Heart left ventricle (tissue), 13 donors: ENCODE data around the gene PRPF39.

Experiments
- POLR2A ChIP-seq, 2 donors: fragments of 450-650 bp; IDR thresholded peaks; one replicate each; pipeline ENCODE4 v1.6.1; 2017; ENCODE audit warnings: antibody characterized with exemption in 2 of 2, mild to moderate bottlenecking in 2 of 2, moderate library complexity in 2 of 2
- TF ChIP-seq, protein P1 (sequence below), 12 donors: fragments of 200-600 bp; sonication (generic) in 4 of 12; IDR thresholded peaks; one replicate each; pipeline versions ENCODE4 v1.5.0 to v1.8.0; 2018 to 2022; ENCODE audit warnings: antibody characterized with exemption in 12 of 12, mild to moderate bottlenecking in 5 of 12
- donor health status: ischemic (EF 13 %, LVEDD 7.1; RV severe dilation, severe dysfunction).
- donor health status: DM: no; HTN: yes; CAD: no.
- donor health status: DM: no; HTN: no; CAD: no.
- donor health status: ischemic (EF 25% LVEDD 6.9; RV normal size, moderate dysfunction).
- donor health status: ischemic (EF 25% LVEDD 5.7; RV mildly dilated, moderate dysfunction).
- donor health status: ischemic (EF 35%, LVEDD 5.7; RV mildly dilated, moderate dysfunction).
- donor health status: nonischemic (EF 11% LVEDD 7.7; RV severe dilation, severe dysfunction).
- donor health status: DM: yes; HTN: yes; CAD: no.
- donor health status: PGD.
- donor health status: ischemic (EF 29% LVEDD 5.4; RV normal size, mild dysfunction).
- donor health status: nonischemic (EF 23%, LVEDD 6.1; RV moderate dilation, normal function).

DNA sequence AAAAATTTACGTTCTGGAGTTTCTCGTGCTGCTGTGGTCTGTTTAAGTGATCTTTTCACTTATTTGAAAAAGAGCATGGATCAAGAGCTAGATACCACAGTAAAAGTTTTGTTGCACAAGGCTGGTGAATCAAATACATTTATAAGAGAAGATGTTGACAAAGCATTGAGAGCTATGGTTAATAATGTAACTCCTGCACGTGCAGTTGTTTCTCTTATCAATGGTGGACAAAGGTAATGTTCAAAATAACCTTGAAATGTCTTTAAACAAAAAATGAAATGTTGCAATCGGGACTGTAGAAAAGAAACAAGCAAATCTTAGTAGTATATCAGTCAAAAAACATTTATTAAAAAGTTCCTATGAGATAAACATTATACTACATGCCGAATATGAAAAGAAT is 39.3 kb upstream of the PRPF39 start:
- no peak for TF ChIP-seq POLR2A (IDR thresholded peaks at IDR 0.05)
- TF ChIP-seq, protein P1, sequence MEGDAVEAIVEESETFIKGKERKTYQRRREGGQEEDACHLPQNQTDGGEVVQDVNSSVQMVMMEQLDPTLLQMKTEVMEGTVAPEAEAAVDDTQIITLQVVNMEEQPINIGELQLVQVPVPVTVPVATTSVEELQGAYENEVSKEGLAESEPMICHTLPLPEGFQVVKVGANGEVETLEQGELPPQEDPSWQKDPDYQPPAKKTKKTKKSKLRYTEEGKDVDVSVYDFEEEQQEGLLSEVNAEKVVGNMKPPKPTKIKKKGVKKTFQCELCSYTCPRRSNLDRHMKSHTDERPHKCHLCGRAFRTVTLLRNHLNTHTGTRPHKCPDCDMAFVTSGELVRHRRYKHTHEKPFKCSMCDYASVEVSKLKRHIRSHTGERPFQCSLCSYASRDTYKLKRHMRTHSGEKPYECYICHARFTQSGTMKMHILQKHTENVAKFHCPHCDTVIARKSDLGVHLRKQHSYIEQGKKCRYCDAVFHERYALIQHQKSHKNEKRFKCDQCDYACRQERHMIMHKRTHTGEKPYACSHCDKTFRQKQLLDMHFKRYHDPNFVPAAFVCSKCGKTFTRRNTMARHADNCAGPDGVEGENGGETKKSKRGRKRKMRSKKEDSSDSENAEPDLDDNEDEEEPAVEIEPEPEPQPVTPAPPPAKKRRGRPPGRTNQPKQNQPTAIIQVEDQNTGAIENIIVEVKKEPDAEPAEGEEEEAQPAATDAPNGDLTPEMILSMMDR (IDR thresholded peaks at IDR 0.05), result no peak
